ENCODE results near the gene RNF150.

DNA sequence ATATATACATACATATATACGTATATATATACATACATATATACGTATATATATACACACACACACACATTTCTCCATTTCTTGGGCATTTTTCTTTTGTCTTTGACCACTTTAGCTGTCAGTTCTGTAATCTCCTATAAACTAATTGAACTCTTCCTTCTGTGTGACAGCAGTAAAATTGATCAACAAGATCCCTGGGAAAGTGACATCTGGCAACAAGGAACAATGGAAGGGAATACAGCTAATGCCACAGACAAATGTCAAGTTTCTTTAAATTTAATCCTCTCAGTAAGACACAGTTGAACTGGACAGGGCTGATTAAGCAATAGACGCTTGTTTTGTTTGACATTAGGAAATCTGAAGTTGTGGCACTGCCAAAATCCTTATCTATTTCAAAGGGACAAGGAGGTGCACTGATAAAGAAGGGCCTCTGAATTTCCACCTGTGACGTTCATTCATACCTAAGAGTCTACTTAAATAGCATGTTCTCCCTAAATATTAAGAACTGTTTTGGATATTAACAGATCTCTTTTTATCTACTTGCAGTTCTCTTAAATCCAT lies 126.9 kb downstream of the RNF150 start:
- TF ChIP-seq, protein P1, sequence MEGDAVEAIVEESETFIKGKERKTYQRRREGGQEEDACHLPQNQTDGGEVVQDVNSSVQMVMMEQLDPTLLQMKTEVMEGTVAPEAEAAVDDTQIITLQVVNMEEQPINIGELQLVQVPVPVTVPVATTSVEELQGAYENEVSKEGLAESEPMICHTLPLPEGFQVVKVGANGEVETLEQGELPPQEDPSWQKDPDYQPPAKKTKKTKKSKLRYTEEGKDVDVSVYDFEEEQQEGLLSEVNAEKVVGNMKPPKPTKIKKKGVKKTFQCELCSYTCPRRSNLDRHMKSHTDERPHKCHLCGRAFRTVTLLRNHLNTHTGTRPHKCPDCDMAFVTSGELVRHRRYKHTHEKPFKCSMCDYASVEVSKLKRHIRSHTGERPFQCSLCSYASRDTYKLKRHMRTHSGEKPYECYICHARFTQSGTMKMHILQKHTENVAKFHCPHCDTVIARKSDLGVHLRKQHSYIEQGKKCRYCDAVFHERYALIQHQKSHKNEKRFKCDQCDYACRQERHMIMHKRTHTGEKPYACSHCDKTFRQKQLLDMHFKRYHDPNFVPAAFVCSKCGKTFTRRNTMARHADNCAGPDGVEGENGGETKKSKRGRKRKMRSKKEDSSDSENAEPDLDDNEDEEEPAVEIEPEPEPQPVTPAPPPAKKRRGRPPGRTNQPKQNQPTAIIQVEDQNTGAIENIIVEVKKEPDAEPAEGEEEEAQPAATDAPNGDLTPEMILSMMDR (IDR thresholded peaks at IDR 0.05): no peak
- TF ChIP-seq POLR2A (IDR thresholded peaks at IDR 0.05): no peak
- TF ChIP-seq POLR2AphosphoS5 (IDR thresholded peaks at IDR 0.05): no peak
